PC-9 (cell line): ENCODE results near the gene PHF23. TPM values are rescaled to one million over a fixed set of nuclear protein-coding genes. Genes with fewer than 3 reads are reported as not detected.

Experiments used
- BruUV-seq: library from RNA; stranded (reverse); fragments of 400-500 nt; replicated peaks from 2 replicates; lab custom pipeline; 2021; lab: Mats Ljungman, UMichigan
- CTCF ChIA-PET: fragments of 300-600 bp; sonication (Branson Sonifier 250); formaldehyde crosslinking; loops from one replicate; lab custom pipeline; 2022; ENCODE audit warnings: antibody characterized with exemption; lab: Charles Lee
- POLR2A ChIA-PET: fragments of 300-600 bp; sonication (Branson Sonifier 250); formaldehyde crosslinking; loops from one replicate; lab custom pipeline; 2022; ENCODE audit warnings: antibody characterized with exemption; ENCODE audit not compliant: unreplicated experiment; lab: Charles Lee
- DNase-seq, 2 experiments: peaks; one replicate each; pipeline versions ENCODE4 v3.0.0 to v3.0.0-alpha.2; 2015 to 2022; ENCODE audit warnings: mixed read lengths in 1 of 2
- H2AFZ ChIP-seq: fragments of 200-600 bp; sonication (generic); 2 replicates; pipeline ENCODE4 v1.8.1; 2017; ENCODE audit warnings: antibody characterized with exemption
- H3F3A ChIP-seq: fragments of 200-600 bp; sonication (generic); 2 replicates; pipeline ENCODE4 v1.8.1; 2017; ENCODE audit warnings: antibody characterized with exemption, mild to moderate bottlenecking, low read depth; ENCODE audit not compliant: insufficient read depth
- H3K27ac ChIP-seq: fragments of 200-600 bp; sonication (generic); 2 replicates; pipeline ENCODE4 v1.6.1; 2016; ENCODE audit warnings: mixed run types
- H3K27me3 ChIP-seq: fragments of 200-600 bp; sonication (generic); 2 replicates; pipeline ENCODE4 v1.6.1; 2016; ENCODE audit warnings: low read depth, mixed run types; ENCODE audit not compliant: insufficient read depth
- H3K36me3 ChIP-seq: fragments of 200-600 bp; sonication (generic); 2 replicates; pipeline ENCODE4 v1.6.1; 2016; ENCODE audit warnings: low read depth, mixed run types
- H3K4me1 ChIP-seq: fragments of 200-600 bp; sonication (generic); replicated peaks from 2 replicates; pipeline ENCODE4 v1.6.1; 2016; ENCODE audit warnings: mixed run types; ENCODE audit not compliant: insufficient read depth
- H3K4me2 ChIP-seq: fragments of 200-600 bp; sonication (generic); 2 replicates; pipeline ENCODE4 v1.6.1; 2017; ENCODE audit warnings: mixed run types
- H3K4me3 ChIP-seq: fragments of 200-600 bp; sonication (generic); 2 replicates; pipeline ENCODE4 v1.6.1; 2016; ENCODE audit warnings: mixed run types
- H3K79me2 ChIP-seq: fragments of 200-600 bp; sonication (generic); 2 replicates; pipeline ENCODE4 v1.6.1; 2017; ENCODE audit warnings: low read depth, mixed run types
- H3K9me2 ChIP-seq: fragments of 200-600 bp; sonication (generic); 2 replicates; pipeline ENCODE4 v1.8.1; 2017; ENCODE audit warnings: mild to moderate bottlenecking; ENCODE audit not compliant: insufficient read depth
- H3K9me3 ChIP-seq: fragments of 200-600 bp; sonication (generic); 2 replicates; pipeline ENCODE4 v1.8.1; 2016; ENCODE audit warnings: low read depth; ENCODE audit not compliant: insufficient read depth
- H4K20me1 ChIP-seq: fragments of 200-600 bp; sonication (generic); 2 replicates; pipeline ENCODE4 v1.8.1; 2017; ENCODE audit not compliant: insufficient read depth
- CTCF ChIP-seq: fragments of 200-600 bp; sonication (generic); conservative IDR thresholded peaks from 2 replicates; pipeline ENCODE4 v1.6.1; 2017; ENCODE audit warnings: mixed run types, antibody characterized with exemption, mild to moderate bottlenecking, moderate library complexity
- EZH2 ChIP-seq: fragments of 200-600 bp; sonication (generic); IDR thresholded peaks from 2 replicates; pipeline ENCODE4 v1.8.0; 2017; ENCODE audit warnings: antibody characterized with exemption, low read depth
- intact Hi-C: fragments of 100-400 bp; cut with micrococcal nuclease; formaldehyde crosslinking; loops from one replicate; pipeline ENCODE4 v1.10.0; 2022; ENCODE audit not compliant: unreplicated experiment
- total RNA-seq: library from RNA; stranded (reverse); gene quantifications from 2 replicates; pipeline ENCODE4 v1.2.3, GENCODE V29; 2021

The PHF23 gene
- total RNA-seq, 1 experiment from 2014 or later: 64.5 TPM

GRCh38 chr17:7226721-7227710 is 12.2 kb downstream of the PHF23 start:
- H3K9me3 ChIP-seq: no peaks in the 10 kb centered on the region
- no peak overlapping the region for H3K4me2 ChIP-seq
- TF ChIP-seq CTCF (no peak), EZH2 (no peak)
- peaks cover 45% of the 10 kb centered on the region for H3K79me2 ChIP-seq
- no peak overlapping the region for H2AFZ ChIP-seq
- H3K4me1 ChIP-seq: peaks cover 13% of the 10 kb centered on the region
- peaks cover 47% of the 10 kb centered on the region; the same call in 1 of the 2 replicates for H3F3A ChIP-seq
- CTCF ChIA-PET: no interaction called here
- H4K20me1 ChIP-seq: peaks cover 35% of the 10 kb centered on the region
- intact Hi-C loops: no loop called here
- no peaks in the 10 kb centered on the region for H3K27me3 ChIP-seq
- no peak overlapping the region for H3K27ac ChIP-seq
- H3K36me3 ChIP-seq: peaks cover 36% of the 10 kb centered on the region
- H3K9me2 ChIP-seq: no peaks in the 10 kb centered on the region
- POLR2A ChIA-PET: no interaction called here
- BruUV-seq: no TSS peak
- no peak overlapping the region for H3K4me3 ChIP-seq
- no peak for DNase-seq

GRCh38 chr17:7225711-7226331 is 13.4 kb downstream of the PHF23 start:
- CTCF ChIA-PET: no interaction called here
- no TSS peak for BruUV-seq
- no peak overlapping the region for H3K4me2 ChIP-seq
- H3K9me3 ChIP-seq: no peaks in the 10 kb centered on the region
- no peaks in the 10 kb centered on the region for H3K27me3 ChIP-seq
- POLR2A ChIA-PET: interaction anchor here (1.2 kb wide), 1 partner anchor 55 kb away, joined by 4 read pairs; the partner anchor contains the start of gene SLC2A4
- H4K20me1 ChIP-seq: peaks cover 35% of the 10 kb centered on the region
- H3K36me3 ChIP-seq: peaks cover 46% of the 10 kb centered on the region
- peaks cover 45% of the 10 kb centered on the region for H3K79me2 ChIP-seq
- peaks cover 18% of the 10 kb centered on the region for H3K4me1 ChIP-seq
- no peak for TF ChIP-seq CTCF
- no peak for TF ChIP-seq EZH2
- intact Hi-C loops: no loop called here
- no peaks in the 10 kb centered on the region for H3K9me2 ChIP-seq
- H2AFZ ChIP-seq: no peak overlapping the region
- H3K4me3 ChIP-seq: no peak overlapping the region
- DNase-seq: no peak
- H3F3A ChIP-seq: peaks cover 59% of the 10 kb centered on the region
- H3K27ac ChIP-seq: no peak overlapping the region

GRCh38 chr17:7224661-7225111 is 14.6 kb downstream of the PHF23 start:
- ChIA-PET CTCF (no interaction called here), POLR2A (interaction anchor here (0.7 to 1.2 kb wide), 2 partner anchors 9 to 56 kb away, joined by 4 to 5 read pairs; partner anchors contain the start of gene SLC2A4)
- no TSS peak for BruUV-seq
- DNase-seq: no peak
- Histone ChIP-seq H3K4me1 (peaks cover 20% of the 10 kb centered on the region), H3K27me3 (no peaks in the 10 kb centered on the region), H3K9me2 (no peaks in the 10 kb centered on the region), H3K4me2 (no peak overlapping the region), H3F3A (peaks cover 67% of the 10 kb centered on the region), H3K9me3 (no peaks in the 10 kb centered on the region), H2AFZ (no peak overlapping the region), H3K27ac (no peak overlapping the region), H4K20me1 (peaks cover 36% of the 10 kb centered on the region), H3K79me2 (peaks cover 35% of the 10 kb centered on the region), H3K4me3 (no peak overlapping the region), H3K36me3 (peaks cover 36% of the 10 kb centered on the region)
- intact Hi-C loops: loop anchor here (5.0 kb wide), 1 partner anchor 83 kb away; the partner anchor contains the start of gene EIF5A
- no peak for TF ChIP-seq EZH2
- TF ChIP-seq CTCF: no peak
